ENCODE data around the gene PTGES. TPM values are rescaled to one million over a fixed set of nuclear protein-coding genes. Genes with fewer than 3 reads are reported as not detected.
A peak's percentile ranks its signal among the peaks of the same experiment; 100 is the strongest.

The PTGES gene
- total RNA-seq, 1 experiment from 2014 or later = 2.4 TPM

DNA sequence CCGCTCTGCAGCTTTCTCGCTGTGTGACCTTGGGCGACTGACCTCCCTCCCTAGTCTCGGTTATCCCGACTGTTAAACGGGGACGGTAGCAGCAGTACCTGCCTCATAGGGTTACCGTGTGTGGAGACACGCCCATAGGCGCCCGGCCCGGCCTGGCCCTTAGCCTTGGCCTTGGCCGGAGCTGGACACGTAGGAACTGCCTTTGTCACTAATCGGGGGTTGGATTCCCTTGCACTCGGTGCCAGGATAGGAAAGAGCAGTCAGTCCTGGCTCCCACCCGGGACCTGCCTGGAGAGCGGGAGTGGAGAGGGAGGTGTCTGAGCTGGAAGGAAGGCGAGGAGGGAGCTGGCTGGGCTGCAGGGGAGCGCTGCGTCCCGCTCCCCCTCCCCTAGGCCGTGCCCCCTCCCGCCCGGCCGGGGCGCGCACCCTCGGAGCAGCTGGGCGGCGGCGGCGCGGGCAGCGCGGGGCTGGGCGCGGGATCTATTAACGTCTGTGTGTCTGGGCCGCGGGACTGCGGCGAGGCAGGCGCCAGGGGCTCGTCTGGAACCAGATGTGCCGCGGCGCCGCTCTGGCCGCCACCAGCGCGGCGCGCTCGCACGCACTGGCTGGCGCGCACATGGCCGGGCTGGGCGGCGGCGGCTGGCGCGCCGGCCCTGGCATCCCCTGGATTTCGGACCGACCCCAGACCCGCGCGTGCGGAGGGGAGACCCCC lies 55.7 kb downstream of the PTGES start:
- peak; percentile 54 for DNase-seq
- no peak overlapping the region for H3K27ac ChIP-seq (ENCODE audit: insufficient read length, low read depth, low read length)
- no peak overlapping the region for H2BK15ac ChIP-seq (ENCODE audit: low read depth, low read length)
- H2BK5ac ChIP-seq (ENCODE audit: insufficient read length, low read length) = no peak overlapping the region
- H3K4me3 Mint-ChIP-seq = peak overlapping the region; percentile 80 to 87
- H3K27me3 Mint-ChIP-seq (ENCODE audit: low read depth) = peaks cover 44% of the 10 kb centered on the region
- no peak overlapping the region for H2AFZ ChIP-seq (ENCODE audit: low read length)
- H3K36me3 Mint-ChIP-seq (ENCODE audit: insufficient read depth in 1 of 3, low read depth in 3 of 3) = no peaks in the 10 kb centered on the region; a peak in 1 of 7 replicates
- H2BK20ac ChIP-seq (ENCODE audit: low read depth, low read length, poor library complexity, severe bottlenecking) = no peak overlapping the region
- H3K79me1 ChIP-seq (ENCODE audit: insufficient read depth, low read depth, low read length, poor library complexity, severe bottlenecking) = no peaks in the 10 kb centered on the region
- H4K20me1 ChIP-seq (ENCODE audit: control insufficient read depth, insufficient read depth, insufficient read length) = no peaks in the 10 kb centered on the region
- no peaks in the 10 kb centered on the region for H3K4me1 ChIP-seq (ENCODE audit: insufficient read depth, low read length)
- H2AK5ac ChIP-seq (ENCODE audit: insufficient read length, low read length) = no peak overlapping the region
- no peak overlapping the region for H3K23ac ChIP-seq (ENCODE audit: insufficient read length, low read depth, low read length)
- H4K91ac ChIP-seq (ENCODE audit: insufficient read length, low read depth, low read length) = no peak overlapping the region
- no peak overlapping the region for H4K5ac ChIP-seq (ENCODE audit: insufficient read length, low read depth, low read length)
- no peak overlapping the region for H4K8ac ChIP-seq (replicated peaks; ENCODE audit: insufficient read length, low read depth, low read length)
- H3K4me1 Mint-ChIP-seq = peaks cover 9 to 24% of the 10 kb centered on the region in 2 experiments
- no CpG with 5 or more reads among the region's 71 CpGs for WGBS (ENCODE audit: extremely low coverage, insufficient read length, low lambda C conversion rate)
- no peak overlapping the region for H2BK12ac ChIP-seq (ENCODE audit: insufficient read length, low read depth, low read length)
- peak overlapping the region; percentile 91 for H3K14ac ChIP-seq (ENCODE audit: insufficient read depth, low read length)
- no peaks in the 10 kb centered on the region for H3K27me3 ChIP-seq (ENCODE audit: insufficient read depth, low read length)
- no peak overlapping the region; the same call in 1 of the 2 replicates for H3K4ac ChIP-seq (ENCODE audit: low read depth, low read length)
- TF ChIP-seq, protein P1, sequence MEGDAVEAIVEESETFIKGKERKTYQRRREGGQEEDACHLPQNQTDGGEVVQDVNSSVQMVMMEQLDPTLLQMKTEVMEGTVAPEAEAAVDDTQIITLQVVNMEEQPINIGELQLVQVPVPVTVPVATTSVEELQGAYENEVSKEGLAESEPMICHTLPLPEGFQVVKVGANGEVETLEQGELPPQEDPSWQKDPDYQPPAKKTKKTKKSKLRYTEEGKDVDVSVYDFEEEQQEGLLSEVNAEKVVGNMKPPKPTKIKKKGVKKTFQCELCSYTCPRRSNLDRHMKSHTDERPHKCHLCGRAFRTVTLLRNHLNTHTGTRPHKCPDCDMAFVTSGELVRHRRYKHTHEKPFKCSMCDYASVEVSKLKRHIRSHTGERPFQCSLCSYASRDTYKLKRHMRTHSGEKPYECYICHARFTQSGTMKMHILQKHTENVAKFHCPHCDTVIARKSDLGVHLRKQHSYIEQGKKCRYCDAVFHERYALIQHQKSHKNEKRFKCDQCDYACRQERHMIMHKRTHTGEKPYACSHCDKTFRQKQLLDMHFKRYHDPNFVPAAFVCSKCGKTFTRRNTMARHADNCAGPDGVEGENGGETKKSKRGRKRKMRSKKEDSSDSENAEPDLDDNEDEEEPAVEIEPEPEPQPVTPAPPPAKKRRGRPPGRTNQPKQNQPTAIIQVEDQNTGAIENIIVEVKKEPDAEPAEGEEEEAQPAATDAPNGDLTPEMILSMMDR (conservative IDR thresholded peaks at IDR 0.05) = no peak
- no peak overlapping the region for H3K56ac ChIP-seq (ENCODE audit: insufficient read length, low read depth, low read length)
- peak overlapping the region in 2 of 3 experiments; percentile 61 to 95; a peak in 1 of 7 replicates for H3K27ac Mint-ChIP-seq
- no peaks in the 10 kb centered on the region for H3K79me2 ChIP-seq (ENCODE audit: insufficient read depth, low read length)
- peaks cover 11% of the 10 kb centered on the region for H3K23me2 ChIP-seq (ENCODE audit: insufficient read length, low read depth, low read length, poor library complexity, severe bottlenecking)
- H3K9me3 Mint-ChIP-seq = no peaks in the 10 kb centered on the region
- peak overlapping the region; percentile 90 for H3K18ac ChIP-seq (ENCODE audit: insufficient read length, low read depth, low read length)
- no peak overlapping the region for H3K9ac ChIP-seq (ENCODE audit: extremely low read depth, insufficient read length, low read length)
- H3K4me2 ChIP-seq (ENCODE audit: insufficient read depth, insufficient read length, low read length) = peak overlapping the region; percentile 54
- no peaks in the 10 kb centered on the region for H3K9me3 ChIP-seq (ENCODE audit: control insufficient read depth, low read depth, low read length)
- H3T11ph ChIP-seq (ENCODE audit: low read length) = no peak overlapping the region
- no peak overlapping the region for H2BK120ac ChIP-seq (ENCODE audit: low read depth, low read length, poor library complexity, severe bottlenecking)

All from H9 (cell line).